Aorta (tissue), 5 donors: Measurements from ENCODE around the gene STAT5A. TPM values are rescaled to one million over a fixed set of nuclear protein-coding genes. Genes with fewer than 3 reads are reported as not detected.

Experiments
- ATAC-seq: fragments of 200-7000 bp; cut with Tn5 transposase; one replicate; pipeline ENCODE4 v1.9.1; 2022; ENCODE audit warnings: moderate library complexity; ENCODE audit not compliant: low FRiP score
- DNase-seq, 2 donors: peaks; one replicate each; pipeline ENCODE4 v3.0.0-alpha.2; 2020
- H3K27ac ChIP-seq, 2 donors: one replicate each; pipeline ENCODE4 v1.5.1; 2013; ENCODE audit warnings: low read length in 2 of 2, mild to moderate bottlenecking in 2 of 2, moderate library complexity in 2 of 2, control low read depth in 1 of 2, inconsistent platforms in 1 of 2, low read depth in 1 of 2
- H3K27me3 ChIP-seq, 2 donors: one replicate each; pipeline ENCODE4 v1.6.1; 2013; ENCODE audit warnings: control low read depth in 1 of 2, low read length in 1 of 2, mild to moderate bottlenecking in 1 of 2, moderate library complexity in 1 of 2; ENCODE audit not compliant: insufficient read depth in 2 of 2, control insufficient read depth in 1 of 2
- H3K36me3 ChIP-seq, 2 donors: one replicate each; pipeline ENCODE4 v1.6.1; 2013; ENCODE audit warnings: control low read depth in 1 of 2, low read length in 1 of 2, mild to moderate bottlenecking in 1 of 2; ENCODE audit not compliant: insufficient read depth in 2 of 2, control insufficient read depth in 1 of 2
- H3K4me1 ChIP-seq, 2 donors: one replicate each; pipeline ENCODE4 v1.6.1; 2013; ENCODE audit warnings: low read length in 2 of 2, control low read depth in 1 of 2, mild to moderate bottlenecking in 1 of 2, moderate library complexity in 1 of 2; ENCODE audit not compliant: insufficient read depth in 2 of 2, control insufficient read depth in 1 of 2
- H3K4me3 ChIP-seq, 2 donors: one replicate each; pipeline ENCODE4 v1.5.1; 2013; ENCODE audit warnings: low read length in 2 of 2, control low read depth in 1 of 2, mild to moderate bottlenecking in 1 of 2
- H3K9me3 ChIP-seq: one replicate; pipeline ENCODE4 v1.6.1; 2013; ENCODE audit warnings: mild to moderate bottlenecking, low read length; ENCODE audit not compliant: control insufficient read depth
- WGBS, 2 donors: extraction: QIAGEN DNeasy Blood & Tissue Kit; methylation state at CpG; one replicate each; pipeline ENCODE4 v1.1.7; 2013; 5-methylcytosine and 5-hydroxymethylcytosine counted together
- intact Hi-C, 2 donors: fragments of 100-400 bp; cut with DNase I; formaldehyde crosslinking; loops; one replicate each; pipeline versions ENCODE4 v1.14.2 to v1.15.0; 2022
- polyA plus RNA-seq, 2 donors: library from polyadenylated mRNA; stranded (reverse); fragments of 200-250 nt; gene quantifications; one replicate each; pipeline ENCODE4 v1.2.3, GENCODE V29; 2013
- total RNA-seq, 2 donors: library from RNA; stranded (reverse); fragmentation: NEBNext Ultra II Directional; extraction: Animal tissue kit (Norgen Biotek cat#: 25700); gene quantifications; one replicate each; pipeline ENCODE4 v1.2.1, GENCODE V29; 2021
- donor health status: healthy with polysubstance abuse.
- donor health status: Bipolar disorder and iron deficiency.
- donor health status: DM: no; HTN: no; CAD: no.
- donor health status: DM: no; HTN: no; CAD: no.
- donor health status: DM: yes; HTN: yes; CAD: no.

Gene STAT5A
- total and polyA plus RNA-seq, 4 donors: 10.9 to 63.2 (median 31.4) TPM

DNA sequence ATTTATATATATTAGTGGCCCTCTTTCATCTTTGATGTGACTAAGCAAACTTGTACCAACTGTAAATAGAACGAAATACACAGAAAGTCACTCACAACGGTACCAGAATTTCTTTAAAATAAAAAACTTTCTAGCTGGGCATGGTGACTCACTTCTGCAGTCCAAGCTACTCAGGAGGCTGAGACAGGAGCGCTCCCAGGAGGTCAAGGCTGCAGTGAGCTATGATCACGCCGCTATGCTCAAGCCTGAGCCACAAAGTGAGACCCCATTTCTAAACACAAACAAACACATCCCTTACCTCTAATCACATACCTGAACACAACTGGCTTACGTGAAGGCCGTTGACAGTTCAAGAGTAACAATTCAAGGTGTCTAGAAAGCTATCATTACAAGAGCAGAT, 41.8 kb upstream of the STAT5A start:
- ATAC-seq: no peak
- Histone ChIP-seq H3K27me3 (no peaks in the 10 kb centered on the region), H3K4me3 (no peak overlapping the region), H3K36me3 (no peaks in the 10 kb centered on the region), H3K4me1 (peaks cover 0 to under 1% of the 10 kb centered on the region in 2 donors), H3K27ac (no peak overlapping the region), H3K9me3 (no peaks in the 10 kb centered on the region)
- DNase-seq: no peak
- WGBS, 2 donors: 80 to 82% methylated on average over 7 of the region's 7 CpGs
- intact Hi-C loops: no loop called here

DNA sequence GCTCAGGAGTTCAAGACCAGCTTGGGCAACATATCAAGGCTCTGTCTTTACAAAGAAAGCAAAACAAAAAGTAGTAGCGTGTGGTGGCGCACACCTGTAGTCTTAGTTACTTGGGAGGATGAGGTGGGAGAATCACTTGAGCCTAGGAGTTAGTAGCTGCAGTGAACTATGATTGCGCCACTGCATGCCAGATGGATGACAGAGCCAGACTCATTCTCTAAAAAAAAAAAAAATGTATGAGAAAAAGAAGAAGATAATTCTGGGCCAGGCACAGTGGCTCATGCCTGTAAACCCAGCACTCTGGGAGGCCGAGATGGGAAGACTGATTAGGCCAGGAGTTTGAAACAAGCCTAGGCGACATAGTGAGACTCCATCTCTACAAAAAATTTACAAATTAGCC, 40.6 kb upstream of the STAT5A start:
- no peaks in the 10 kb centered on the region for H3K9me3 ChIP-seq
- peaks cover 0 to 2% of the 10 kb centered on the region in 2 donors for H3K4me1 ChIP-seq
- no peak overlapping the region for H3K4me3 ChIP-seq
- no peaks in the 10 kb centered on the region for H3K36me3 ChIP-seq
- ATAC-seq (no peak), DNase-seq (peak in 1 of 2 donors; percentile 51)
- intact Hi-C loops: no loop called here
- no peaks in the 10 kb centered on the region for H3K27me3 ChIP-seq
- 95 to 97% methylated on average over 5 of the region's 5 CpGs for whole genome bisulfite sequencing, 2 donors
- peak overlapping the region in 1 of 2 donors; percentile 89 for H3K27ac ChIP-seq

DNA sequence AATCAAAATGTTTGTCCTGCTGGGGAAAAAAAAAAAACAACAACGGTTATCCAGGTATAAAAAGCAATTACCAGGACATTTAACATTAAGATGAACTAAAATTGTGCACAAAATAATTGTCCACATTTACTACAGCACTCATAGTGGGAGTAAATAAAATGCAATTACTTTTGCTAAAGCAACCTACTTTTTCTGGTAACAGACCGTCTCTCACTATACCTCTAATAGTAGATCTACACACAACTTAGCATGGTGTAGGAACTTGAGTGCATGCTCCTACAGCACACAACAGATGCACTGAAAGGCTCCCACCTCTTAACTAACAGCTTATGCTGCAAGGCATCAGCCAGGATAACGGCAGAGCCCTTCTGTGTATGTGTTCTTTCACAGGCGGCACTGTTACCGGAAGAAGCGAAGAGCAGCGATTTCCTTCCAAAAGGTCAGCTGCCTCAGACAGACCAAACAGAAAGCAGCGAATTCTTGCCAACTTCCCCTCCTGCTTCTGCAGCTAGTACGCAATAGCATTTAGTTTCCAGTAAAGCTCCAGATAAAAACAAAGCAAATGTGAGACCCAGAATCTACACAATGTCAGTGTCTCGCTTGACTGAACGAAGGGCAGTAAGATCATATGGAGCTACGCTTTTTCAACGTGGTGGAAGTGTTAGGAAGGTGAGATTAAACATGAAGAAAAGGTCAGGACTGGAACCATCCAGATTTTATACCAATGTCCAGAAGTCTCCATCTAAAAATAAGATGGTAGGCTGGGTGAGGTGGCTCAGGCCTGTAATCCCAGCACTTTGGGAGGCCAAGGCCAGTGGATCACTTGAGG, 39.7 kb upstream of the STAT5A start:
- no peaks in the 10 kb centered on the region for H3K27me3 ChIP-seq
- peak; percentile 83 to 86 for DNase-seq
- no peaks in the 10 kb centered on the region for H3K9me3 ChIP-seq
- peaks cover 0 to 4% of the 10 kb centered on the region in 2 donors for H3K4me1 ChIP-seq
- H3K4me3 ChIP-seq: peak overlapping the region in 1 of 2 donors; percentile 59
- WGBS, 2 donors: 24 to 30% methylated on average over 13 of the region's 13 CpGs
- intact Hi-C loops: no loop called here
- H3K36me3 ChIP-seq: no peaks in the 10 kb centered on the region
- peak overlapping the region in 1 of 2 donors; percentile 93 for H3K27ac ChIP-seq
- peak; percentile 94 for ATAC-seq

DNA sequence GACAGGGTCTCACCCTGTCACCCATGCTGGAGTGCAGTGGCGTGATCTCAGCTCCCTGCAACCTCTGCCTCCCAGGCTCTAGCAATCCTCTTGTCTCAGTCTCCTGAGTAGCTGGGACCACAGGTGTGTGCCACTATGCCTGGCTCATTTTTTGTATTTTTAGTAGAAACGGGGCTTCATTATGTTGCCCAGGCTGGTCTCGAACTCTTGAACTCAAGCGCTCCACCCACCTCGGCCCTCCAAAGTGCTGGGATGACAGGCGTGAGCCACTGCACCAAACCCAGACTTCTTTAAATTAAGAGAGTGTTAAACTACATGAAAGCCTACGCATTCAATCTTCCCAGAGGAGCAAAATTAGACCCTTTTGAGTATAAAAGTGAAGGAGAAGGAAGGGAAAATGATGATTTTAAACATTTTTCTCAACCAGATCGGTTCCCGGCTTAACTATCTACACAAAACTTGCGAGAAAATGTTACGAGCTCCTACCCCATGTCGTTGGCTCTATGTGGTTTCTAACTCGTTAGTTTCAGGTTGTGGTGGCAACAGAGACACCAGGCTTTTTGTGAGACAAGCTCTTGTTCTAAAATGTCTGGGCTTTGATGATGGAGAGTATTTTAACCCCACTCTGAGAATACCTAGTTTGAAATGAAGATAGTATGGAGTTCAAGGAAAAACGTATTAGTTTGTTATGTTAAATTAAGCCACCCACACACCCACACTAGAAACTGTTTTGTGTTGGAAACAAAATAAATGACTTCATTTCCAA, 38.4 kb upstream of the STAT5A start:
- intact Hi-C loops: no loop called here
- Histone ChIP-seq H3K36me3 (no peaks in the 10 kb centered on the region), H3K9me3 (no peaks in the 10 kb centered on the region), H3K4me1 (peaks cover 0 to 4% of the 10 kb centered on the region in 2 donors), H3K27me3 (no peaks in the 10 kb centered on the region), H3K4me3 (no peak overlapping the region), H3K27ac (peak overlapping the region in 1 of 2 donors; percentile 51)
- DNase-seq (no peak), ATAC-seq (no peak)
- 83 to 85% methylated on average over 14 of the region's 14 CpGs for WGBS, 2 donors

DNA sequence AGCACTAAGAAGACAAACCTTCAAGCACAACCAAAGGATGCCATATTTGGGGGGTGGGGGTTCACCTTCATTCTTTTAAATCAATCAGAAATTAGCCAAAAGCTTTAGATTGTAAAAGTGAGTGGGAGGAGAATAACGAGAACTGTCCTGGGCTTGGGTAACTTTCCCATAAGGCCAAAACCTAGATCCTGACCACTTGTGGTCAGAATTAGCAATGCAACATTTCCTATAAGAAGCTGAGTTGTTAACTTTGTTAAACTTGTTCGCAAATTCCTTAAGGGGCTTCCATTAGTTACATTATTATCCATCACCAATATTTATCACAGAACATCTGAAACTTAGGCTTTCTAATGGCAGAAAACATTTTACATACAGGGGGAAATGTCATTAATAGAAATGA, 37.2 kb upstream of the STAT5A start:
- no peak for ATAC-seq
- intact Hi-C loops: no loop called here

DNA sequence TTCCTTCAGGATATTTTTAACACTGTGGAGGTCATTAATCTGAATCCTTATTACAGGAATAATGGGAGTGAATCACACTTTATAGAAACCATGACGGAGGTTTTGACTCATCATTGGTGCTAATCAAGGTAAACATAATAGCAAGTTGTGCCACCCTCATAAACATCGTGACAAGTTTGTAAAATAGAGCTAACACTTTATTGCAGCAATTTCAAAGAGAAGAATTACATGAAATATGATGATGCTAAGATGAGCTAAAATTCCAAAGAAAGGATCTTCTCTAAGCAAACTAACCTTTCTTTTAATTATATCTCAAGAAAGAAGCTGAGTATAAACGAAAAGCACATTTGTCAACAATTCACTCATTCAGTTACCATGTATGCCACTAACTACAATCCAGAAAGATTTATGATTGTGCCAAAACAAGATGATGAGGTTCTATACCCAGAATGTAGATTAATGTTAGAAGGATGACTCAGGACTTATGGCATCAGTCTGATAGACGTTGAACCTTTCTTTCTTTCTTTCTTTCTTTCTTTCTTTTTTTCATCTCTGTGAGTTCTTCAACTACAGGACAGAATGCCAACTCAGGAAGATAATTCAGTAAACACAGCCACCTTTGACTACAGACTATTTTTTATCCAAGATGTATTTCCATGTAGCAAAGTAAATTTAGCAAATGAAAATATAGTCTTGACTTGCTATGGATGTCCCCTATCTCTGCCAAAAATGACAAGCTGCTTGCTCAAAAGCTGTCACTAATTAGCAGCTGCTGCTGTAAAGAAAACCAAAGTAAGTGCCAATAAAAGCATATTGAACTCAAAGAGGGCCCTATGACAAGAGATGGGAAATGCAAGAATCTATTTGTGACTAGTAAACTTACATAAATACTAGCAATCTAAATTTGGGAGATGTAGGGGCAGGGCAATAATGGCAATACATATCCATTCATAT, 35.4 kb upstream of the STAT5A start:
- no peaks in the 10 kb centered on the region for H3K9me3 ChIP-seq
- H3K4me3 ChIP-seq: no peak overlapping the region
- H3K4me1 ChIP-seq: peaks cover 0 to 4% of the 10 kb centered on the region in 2 donors
- no peaks in the 10 kb centered on the region for H3K27me3 ChIP-seq
- no peak overlapping the region for H3K27ac ChIP-seq
- intact Hi-C loops: no loop called here
- DNase-seq (no peak), ATAC-seq (no peak)
- no peaks in the 10 kb centered on the region for H3K36me3 ChIP-seq
- 53% methylated on average over 4 of the region's 4 CpGs for WGBS, 2 donors

More for the DNA sequence above, 37.2 kb upstream of the STAT5A start:
- no peaks in the 10 kb centered on the region for H3K9me3 ChIP-seq
- H3K27me3 ChIP-seq: no peaks in the 10 kb centered on the region
- no peak for DNase-seq
- H3K4me3 ChIP-seq: no peak overlapping the region
- no peaks in the 10 kb centered on the region for H3K36me3 ChIP-seq
- WGBS, 2 donors: 74% methylated on average over 2 of the region's 2 CpGs
- no peak overlapping the region for H3K27ac ChIP-seq
- H3K4me1 ChIP-seq: peaks cover 0 to 4% of the 10 kb centered on the region in 2 donors

GRCh38 chr17:42253578-42253977, 34.7 kb upstream of the STAT5A start:
- DNase-seq (no peak), ATAC-seq (no peak)
- Histone ChIP-seq H3K27me3 (no peaks in the 10 kb centered on the region), H3K36me3 (no peaks in the 10 kb centered on the region), H3K27ac (no peak overlapping the region), H3K4me3 (no peak overlapping the region), H3K4me1 (peaks cover 0 to 4% of the 10 kb centered on the region in 2 donors), H3K9me3 (no peaks in the 10 kb centered on the region)
- intact Hi-C loops: no loop called here
- WGBS, 2 donors: 97% methylated on average over 5 of the region's 5 CpGs

GRCh38 chr17:42255445-42255844, 32.9 kb upstream of the STAT5A start:
- no peak overlapping the region for H3K27ac ChIP-seq
- no peak overlapping the region for H3K4me3 ChIP-seq
- H3K9me3 ChIP-seq: no peaks in the 10 kb centered on the region
- peaks cover 0 to 7% of the 10 kb centered on the region in 2 donors for H3K4me1 ChIP-seq
- WGBS, 2 donors: 95 to 96% methylated on average over 8 of the region's 8 CpGs
- intact Hi-C loops: no loop called here
- H3K36me3 ChIP-seq: no peaks in the 10 kb centered on the region
- no peak for ATAC-seq
- DNase-seq: no peak
- no peaks in the 10 kb centered on the region for H3K27me3 ChIP-seq
